Aorta (tissue), 5 donors: ENCODE results near the gene TIMM44. TPM values are rescaled to one million over a fixed set of nuclear protein-coding genes. Genes with fewer than 3 reads are reported as not detected.
"Not testable (repeated sequence)": the region's sequence is repeated elsewhere in the genome, so short reads cannot be mapped to it uniquely, and the experiment has no call there.

ENCODE experiments used
- ATAC-seq: fragments of 200-7000 bp; cut with Tn5 transposase; one replicate; pipeline ENCODE4 v1.9.1; 2022; ENCODE audit warnings: moderate library complexity; ENCODE audit not compliant: low FRiP score
- DNase-seq, 2 donors: peaks; one replicate each; pipeline ENCODE4 v3.0.0-alpha.2; 2020
- H3K27ac ChIP-seq, 2 donors: one replicate each; pipeline ENCODE4 v1.5.1; 2013; ENCODE audit warnings: low read length in 2 of 2, mild to moderate bottlenecking in 2 of 2, moderate library complexity in 2 of 2, control low read depth in 1 of 2, inconsistent platforms in 1 of 2, low read depth in 1 of 2
- H3K27me3 ChIP-seq, 2 donors: one replicate each; pipeline ENCODE4 v1.6.1; 2013; ENCODE audit warnings: control low read depth in 1 of 2, low read length in 1 of 2, mild to moderate bottlenecking in 1 of 2, moderate library complexity in 1 of 2; ENCODE audit not compliant: insufficient read depth in 2 of 2, control insufficient read depth in 1 of 2
- H3K36me3 ChIP-seq, 2 donors: one replicate each; pipeline ENCODE4 v1.6.1; 2013; ENCODE audit warnings: control low read depth in 1 of 2, low read length in 1 of 2, mild to moderate bottlenecking in 1 of 2; ENCODE audit not compliant: insufficient read depth in 2 of 2, control insufficient read depth in 1 of 2
- H3K4me1 ChIP-seq, 2 donors: one replicate each; pipeline ENCODE4 v1.6.1; 2013; ENCODE audit warnings: low read length in 2 of 2, control low read depth in 1 of 2, mild to moderate bottlenecking in 1 of 2, moderate library complexity in 1 of 2; ENCODE audit not compliant: insufficient read depth in 2 of 2, control insufficient read depth in 1 of 2
- H3K4me3 ChIP-seq, 2 donors: one replicate each; pipeline ENCODE4 v1.5.1; 2013; ENCODE audit warnings: low read length in 2 of 2, control low read depth in 1 of 2, mild to moderate bottlenecking in 1 of 2
- H3K9me3 ChIP-seq: one replicate; pipeline ENCODE4 v1.6.1; 2013; ENCODE audit warnings: mild to moderate bottlenecking, low read length; ENCODE audit not compliant: control insufficient read depth
- WGBS, 2 donors: extraction: QIAGEN DNeasy Blood & Tissue Kit; methylation state at CpG; one replicate each; pipeline ENCODE4 v1.1.7; 2013; 5-methylcytosine and 5-hydroxymethylcytosine counted together
- intact Hi-C, 2 donors: fragments of 100-400 bp; cut with DNase I; formaldehyde crosslinking; loops; one replicate each; pipeline versions ENCODE4 v1.14.2 to v1.15.0; 2022
- polyA plus RNA-seq, 2 donors: library from polyadenylated mRNA; stranded (reverse); fragments of 200-250 nt; gene quantifications; one replicate each; pipeline ENCODE4 v1.2.3, GENCODE V29; 2013
- total RNA-seq, 2 donors: library from RNA; stranded (reverse); fragmentation: NEBNext Ultra II Directional; extraction: Animal tissue kit (Norgen Biotek cat#: 25700); gene quantifications; one replicate each; pipeline ENCODE4 v1.2.1, GENCODE V29; 2021
- donor health status: healthy with polysubstance abuse.
- donor health status: Bipolar disorder and iron deficiency.
- donor health status: DM: no; HTN: no; CAD: no.
- donor health status: DM: no; HTN: no; CAD: no.
- donor health status: DM: yes; HTN: yes; CAD: no.

The TIMM44 gene
- total and polyA plus RNA-seq, 4 donors = 26.4 to 126 (median 49.0) TPM

GRCh38 chr19:7921967-7922835 lies 21.3 kb downstream of the TIMM44 start:
- H3K27me3 ChIP-seq = no peaks in the 10 kb centered on the region
- no peaks in the 10 kb centered on the region for H3K36me3 ChIP-seq
- peak in 1 of 2 donors; percentile 58 for DNase-seq
- 91 to 92% methylated on average over 31 of the region's 31 CpGs for WGBS, 2 donors
- no peak overlapping the region for H3K27ac ChIP-seq
- intact Hi-C loops = no loop called here
- H3K4me3 ChIP-seq = no peak overlapping the region
- H3K9me3 ChIP-seq = no peaks in the 10 kb centered on the region
- ATAC-seq = no peak
- H3K4me1 ChIP-seq = no peaks in the 10 kb centered on the region

GRCh38 chr19:7921302-7921966 lies 22.0 kb downstream of the TIMM44 start:
- intact Hi-C loops = no loop called here

GRCh38 chr19:7920519-7921301 lies 22.8 kb downstream of the TIMM44 start:
- peak overlapping the region; percentile 43 to 59 for H3K4me3 ChIP-seq
- peak overlapping the region in 1 of 2 donors; percentile 72 for H3K27ac ChIP-seq
- H3K27me3 ChIP-seq = no peaks in the 10 kb centered on the region
- H3K9me3 ChIP-seq = no peaks in the 10 kb centered on the region
- intact Hi-C loops = loop anchor here in 1 of 2 donors (1.0 kb wide), 1 partner anchor 17 kb away; the partner anchor contains the start of gene MAP2K7
- ATAC-seq (peak; percentile 95), DNase-seq (peak; percentile 99 to 100)
- no peaks in the 10 kb centered on the region for H3K36me3 ChIP-seq
- WGBS, 2 donors = 1 to 2% methylated on average over 50 to 62 of the region's 62 CpGs
- H3K4me1 ChIP-seq = no peaks in the 10 kb centered on the region

More at GRCh38 chr19:7921302-7921966, 22.0 kb downstream of the TIMM44 start:
- Histone ChIP-seq H3K9me3 (no peaks in the 10 kb centered on the region), H3K27me3 (no peaks in the 10 kb centered on the region), H3K27ac (peak overlapping the region in 1 of 2 donors; percentile 66), H3K36me3 (no peaks in the 10 kb centered on the region), H3K4me3 (peak overlapping the region; percentile 20 to 29), H3K4me1 (no peaks in the 10 kb centered on the region)
- ATAC-seq (no peak), DNase-seq (peak in 1 of 2 donors; percentile 70)
- WGBS, 2 donors = 41 to 44% methylated on average over 17 of the region's 17 CpGs

GRCh38 chr19:7919610-7920518 lies 23.6 kb downstream of the TIMM44 start, which contains the start of gene SNAPC2:
Gene SNAPC2, plus strand, starts transcription at chr19:7920338. Its CDS starts 29 bp downstream, at chr19:7920367.
- Histone ChIP-seq H3K4me3 (peak within 1 kb of the TSS; percentile 43 to 59), H3K9me3 (no peaks in the 10 kb centered on the region), H3K36me3 (no peaks in the 10 kb centered on the region), H3K27me3 (no peaks in the 10 kb centered on the region), H3K4me1 (no peaks in the 10 kb centered on the region), H3K27ac (peak within 1 kb of the TSS in 1 of 2 donors; percentile 72)
- peak; percentile 88 for ATAC-seq
- intact Hi-C loops = loop anchor here in 1 of 2 donors (1.0 kb wide), 1 partner anchor 17 kb away; the partner anchor contains the start of gene MAP2K7
- 8 to 9% methylated on average over 57 to 62 of the region's 62 CpGs for WGBS, 2 donors
- peak; percentile 98 to 99 for DNase-seq

GRCh38 chr19:7918615-7919421 lies 24.6 kb downstream of the TIMM44 start:
- H3K27ac ChIP-seq = no peak overlapping the region
- DNase-seq (peak; percentile 54 to 68), ATAC-seq (no peak)
- no peaks in the 10 kb centered on the region for H3K4me1 ChIP-seq
- H3K9me3 ChIP-seq = no peaks in the 10 kb centered on the region
- WGBS, 2 donors = 46 to 48% methylated on average over 42 of the region's 42 CpGs
- intact Hi-C loops = no loop called here
- H3K4me3 ChIP-seq = no peak overlapping the region
- H3K27me3 ChIP-seq = no peaks in the 10 kb centered on the region
- H3K36me3 ChIP-seq = no peaks in the 10 kb centered on the region

- H3K27ac ChIP-seq, ATAC-seq, DNase-seq, H3K27me3 ChIP-seq, H3K4me3 ChIP-seq, H3K9me3 ChIP-seq, intact Hi-C loops, H3K36me3 ChIP-seq, H3K4me1 ChIP-seq: not testable (repeated sequence)
- 30 to 33% methylated on average over 28 to 29 of the region's 29 CpGs for WGBS, 2 donors
These were observed 25.3 kb downstream of the TIMM44 start for GRCh38 chr19:7918062-7918614.
